HPDE6-E6E7 (cell line): ENCODE results near the gene UGGT2.
"Not testable (repeated sequence)": the region's sequence is repeated elsewhere in the genome, so short reads cannot be mapped to it uniquely, and the experiment has no call there.

ENCODE experiments used
- DNase-seq: peaks from one replicate; pipeline ENCODE4 v3.0.0; 2011; ENCODE audit warnings: missing footprints; ENCODE audit errors: extremely low spot score

UGGT2 gene

GRCh38 chr13:95793018-95793555 lies 260.1 kb downstream of the UGGT2 start:
- DNase-seq, result peak; percentile 32

GRCh38 chr13:95791084-95791722 lies 262.0 kb downstream of the UGGT2 start:
- no peak for DNase-seq

- not testable (repeated sequence) for DNase-seq
Measured at GRCh38 chr13:95789315-95789714, 263.9 kb downstream of the UGGT2 start.

- no peak for DNase-seq
Measured at GRCh38 chr13:95788100-95788463, 265.1 kb downstream of the UGGT2 start.

- DNase-seq, result no peak
Measured at GRCh38 chr13:95787356-95788099, 265.7 kb downstream of the UGGT2 start.

- DNase-seq, result peak; percentile 41
Measured at GRCh38 chr13:95784900-95785290, 268.3 kb downstream of the UGGT2 start.

GRCh38 chr13:95784161-95784899 lies 268.9 kb downstream of the UGGT2 start:
- no peak for DNase-seq

GRCh38 chr13:95783747-95784146 lies 269.5 kb downstream of the UGGT2 start:
- no peak for DNase-seq

GRCh38 chr13:95781940-95782339 lies 271.3 kb downstream of the UGGT2 start:
- DNase-seq, result not testable (repeated sequence)

- no peak for DNase-seq
Measured at GRCh38 chr13:95781016-95781415, 272.2 kb downstream of the UGGT2 start.

- DNase-seq, result no peak
Measured at GRCh38 chr13:95779522-95779921, 273.7 kb downstream of the UGGT2 start.

GRCh38 chr13:95771905-95772304 lies 281.3 kb downstream of the UGGT2 start:
- DNase-seq, result no peak

- no peak for DNase-seq
Measured at GRCh38 chr13:95763601-95764000, 289.6 kb downstream of the UGGT2 start.

GRCh38 chr13:95762626-95763025 lies 290.6 kb downstream of the UGGT2 start:
- not testable (repeated sequence) for DNase-seq

- DNase-seq, result no peak
Measured at GRCh38 chr13:95756072-95756471, 297.1 kb downstream of the UGGT2 start.

GRCh38 chr13:95754069-95754468 lies 299.1 kb downstream of the UGGT2 start:
- DNase-seq, result no peak

GRCh38 chr13:95752677-95753076 lies 300.5 kb downstream of the UGGT2 start:
- no peak for DNase-seq
